ENCODE data around the gene HOXA4. TPM values are rescaled to one million over a fixed set of nuclear protein-coding genes. Genes with fewer than 3 reads are reported as not detected.
A peak's percentile ranks its signal among the peaks of the same experiment; 100 is the strongest.

The HOXA4 gene
- total and polyA plus RNA-seq, 12 donors: 3.3 to 12.6 (median 6.8) TPM

- H3K4me3 ChIP-seq: peak overlapping the region in 2 of 4 donors; percentile 2 to 45
- no peaks in the 10 kb centered on the region for H3K9me3 ChIP-seq (replicated peaks in 1 of 3)
- no peaks in the 10 kb centered on the region for H3K36me3 ChIP-seq (replicated peaks in 1 of 2)
- 30 to 51% (median 39%) methylated on average over 11 to 41 of the region's 41 CpGs for WGBS, 4 donors
- H3K27me3 ChIP-seq: no peaks in the 10 kb centered on the region
- intact Hi-C loops (cut with DNase I): loop anchor here in 1 of 2 donors (10.0 kb wide), 1 partner anchor 244 kb away; the partner anchor contains the start of gene SKAP2
- peaks cover 0 to 17% of the 10 kb centered on the region in 2 donors for H3K4me1 ChIP-seq (replicated peaks in 1 of 2)
- TF ChIP-seq POLR2A (IDR thresholded peaks at IDR 0.05): peak in 1 of 2 donors; percentile 71
- peak in 2 of 6 experiments; percentile 23 to 33 for TF ChIP-seq CTCF (IDR thresholded peaks at IDR 0.05)
- DNase-seq: peak in 3 of 7 donors; percentile 67 to 71 (median 69)
- peak overlapping the region; percentile 39 to 97 (median 61) for H3K27ac ChIP-seq
Observed at GRCh38 chr7:27108390-27109127, 22.0 kb downstream of the HOXA4 start.

DNA sequence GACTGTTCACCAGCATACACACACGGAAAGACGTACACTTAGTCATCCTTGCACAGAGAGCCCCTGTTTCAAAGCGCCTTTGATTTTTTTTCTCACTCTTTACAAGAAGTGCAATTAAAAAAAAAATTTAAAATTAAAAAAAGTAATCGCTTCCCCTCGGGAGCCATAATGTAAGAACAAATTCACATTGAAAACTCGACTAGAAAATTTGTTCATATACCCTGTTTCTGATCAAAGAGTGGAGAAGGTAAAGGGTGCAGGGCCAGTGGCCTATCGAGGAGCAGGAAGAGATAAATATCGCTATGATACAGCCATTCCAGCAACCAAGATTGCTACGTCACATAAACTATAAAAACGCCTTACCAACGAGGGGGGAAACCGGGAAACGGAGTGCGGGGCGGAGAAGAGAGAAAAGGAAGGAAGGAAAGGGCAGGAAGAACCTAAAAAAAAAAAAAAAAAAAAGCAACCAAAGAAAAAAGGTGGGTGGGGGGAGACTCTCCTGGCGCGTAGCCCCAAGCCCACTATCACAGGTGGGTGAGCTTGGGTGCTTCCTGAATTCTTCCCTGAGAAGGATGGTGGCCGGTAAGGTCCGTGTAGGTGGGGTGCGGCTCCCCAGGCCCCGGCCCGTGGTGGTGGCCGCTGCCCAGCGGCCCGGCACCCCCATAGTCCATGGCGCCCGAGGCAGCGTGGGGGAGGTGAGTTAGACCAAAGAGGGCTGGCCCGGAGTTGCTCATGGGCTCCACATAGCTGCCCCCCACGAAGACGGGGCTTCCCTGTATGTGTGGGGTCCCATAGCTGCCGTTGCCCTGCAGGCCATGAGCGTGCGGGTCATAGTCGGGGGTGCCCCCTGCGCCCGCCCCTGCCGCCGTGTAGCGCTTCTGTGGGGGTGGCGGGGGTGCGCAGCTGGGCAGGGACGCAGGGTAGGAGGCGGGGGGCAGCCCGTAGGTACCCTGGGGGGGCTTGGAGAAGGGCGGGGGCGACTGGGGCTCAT lies 22.9 kb downstream of the HOXA4 start:
- Histone ChIP-seq H3K9me3 (replicated peaks in 1 of 3) (no peaks in the 10 kb centered on the region), H3K27me3 (no peaks in the 10 kb centered on the region), H3K4me3 (peak overlapping the region in 2 of 4 donors; percentile 2 to 45), H3K36me3 (replicated peaks in 1 of 2) (no peaks in the 10 kb centered on the region), H3K4me1 (replicated peaks in 1 of 2) (peaks cover 0 to 18% of the 10 kb centered on the region in 2 donors), H3K27ac (peak overlapping the region in 4 of 5 donors; percentile 50 to 97 (median 76))
- intact Hi-C loops (cut with DNase I): loop anchor here in 1 of 2 donors (10.0 kb wide), 1 partner anchor 243 kb away; the partner anchor contains the start of gene SKAP2
- TF ChIP-seq POLR2A (IDR thresholded peaks at IDR 0.05) (no peak), CTCF (IDR thresholded peaks at IDR 0.05) (no peak)
- 47 to 81% (median 58%) methylated on average over 19 to 47 of the region's 47 CpGs for WGBS, 4 donors
- DNase-seq: peak in 1 of 7 donors; percentile 24

DNA sequence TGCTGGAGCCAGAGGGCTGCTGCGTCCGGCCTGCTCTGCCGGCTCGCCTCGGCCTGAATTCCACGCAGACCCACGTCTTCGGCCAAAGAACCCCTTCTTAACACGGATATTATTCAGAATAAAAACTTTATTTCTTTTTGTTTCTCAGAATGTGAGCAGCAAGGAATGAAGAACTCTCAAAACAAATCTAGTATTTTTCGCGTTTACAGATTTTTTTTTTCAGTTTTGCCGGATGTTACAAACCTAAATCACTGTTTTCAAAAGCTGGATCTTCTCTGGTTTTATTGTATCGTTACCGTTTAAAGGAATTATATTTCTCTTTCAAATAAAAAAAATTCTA lies 23.7 kb downstream of the HOXA4 start:
- H3K27ac ChIP-seq: peak overlapping the region in 4 of 5 donors; percentile 58 to 92 (median 75)
- no peaks in the 10 kb centered on the region for H3K9me3 ChIP-seq (replicated peaks in 1 of 3)
- no peaks in the 10 kb centered on the region for H3K36me3 ChIP-seq (replicated peaks in 1 of 2)
- intact Hi-C loops (cut with DNase I): loop anchor here in 1 of 2 donors (10.0 kb wide), 1 partner anchor 242 kb away; the partner anchor contains the start of gene SKAP2
- H3K4me3 ChIP-seq: peak overlapping the region in 1 of 4 donors; percentile 44
- WGBS, 4 donors: 65 to 77% (median 70%) methylated on average over 14 of the region's 14 CpGs
- H3K4me1 ChIP-seq (replicated peaks in 1 of 2): peaks cover 0 to 22% of the 10 kb centered on the region in 2 donors
- no peaks in the 10 kb centered on the region for H3K27me3 ChIP-seq
- TF ChIP-seq POLR2A (IDR thresholded peaks at IDR 0.05): no peak
- no peak for TF ChIP-seq CTCF (IDR thresholded peaks at IDR 0.05)
- no peak for DNase-seq
